HG03575 (cell line): Measurements from ENCODE around the gene HAPLN1.
"Not testable (repeated sequence)": the region's sequence is repeated elsewhere in the genome, so short reads cannot be mapped to it uniquely, and the experiment has no call there.

ENCODE experiments used
- ATAC-seq: cut with Tn5 transposase; IDR thresholded peaks from one replicate; pipeline ENCODE4 v1.9.1; 2021; ENCODE audit not compliant: unreplicated experiment, insufficient number of reproducible peaks, low FRiP score; ENCODE audit errors: extremely low read depth

Gene HAPLN1

GRCh38 chr5:83720836-83721537, at the start of gene HAPLN1:
Gene HAPLN1, minus strand, starts transcription at chr5:83720855. Its CDS starts 47,332 bp downstream, at chr5:83673523.
- no peak for ATAC-seq

GRCh38 chr5:83767409-83767992, 46.8 kb upstream of the HAPLN1 start:
- ATAC-seq: no peak

DNA sequence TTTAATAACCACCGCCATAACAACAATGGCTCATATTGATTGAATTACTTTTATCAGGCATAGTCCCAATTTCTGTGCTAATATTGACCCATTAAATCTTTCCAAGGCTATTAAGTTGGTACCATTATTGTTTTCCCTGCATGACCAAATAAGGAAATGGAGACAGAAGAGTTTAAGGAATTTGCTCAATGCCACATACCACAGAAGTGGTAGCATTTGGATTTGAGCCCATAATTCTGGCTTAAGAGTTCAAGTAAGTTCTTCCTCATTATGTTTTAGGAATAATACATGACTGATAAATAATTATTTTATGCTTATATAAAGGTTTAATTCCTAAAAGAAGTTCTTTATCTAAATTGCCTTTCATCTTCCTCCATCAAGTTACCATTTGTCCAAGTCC, 43.4 kb upstream of the HAPLN1 start:
- no peak for ATAC-seq

DNA sequence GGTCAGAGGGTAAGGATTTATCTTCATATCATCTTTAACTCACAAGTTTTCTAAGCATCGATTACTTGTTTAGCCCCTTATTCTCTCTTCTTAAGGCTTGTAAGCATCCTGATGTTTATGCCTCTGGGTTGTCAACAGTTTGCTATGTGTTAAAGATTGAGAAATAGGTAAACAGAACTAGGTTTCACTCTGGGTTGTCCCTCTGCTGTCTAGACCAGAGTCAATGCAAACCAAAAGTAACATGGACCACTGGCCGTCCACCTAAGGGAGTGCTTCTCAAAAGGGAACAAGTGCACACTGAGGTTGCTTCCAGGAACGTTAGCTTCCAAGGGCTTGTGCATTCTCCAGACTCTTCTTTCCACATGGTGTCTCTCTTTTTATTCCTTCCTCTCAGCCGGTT, 39.9 kb upstream of the HAPLN1 start:
- no peak for ATAC-seq

GRCh38 chr5:83752700-83753099, 32.0 kb upstream of the HAPLN1 start:
- no peak for ATAC-seq

GRCh38 chr5:83751201-83751600, 30.5 kb upstream of the HAPLN1 start:
- no peak for ATAC-seq

GRCh38 chr5:83750749-83751148, 30.1 kb upstream of the HAPLN1 start:
- ATAC-seq: no peak

DNA sequence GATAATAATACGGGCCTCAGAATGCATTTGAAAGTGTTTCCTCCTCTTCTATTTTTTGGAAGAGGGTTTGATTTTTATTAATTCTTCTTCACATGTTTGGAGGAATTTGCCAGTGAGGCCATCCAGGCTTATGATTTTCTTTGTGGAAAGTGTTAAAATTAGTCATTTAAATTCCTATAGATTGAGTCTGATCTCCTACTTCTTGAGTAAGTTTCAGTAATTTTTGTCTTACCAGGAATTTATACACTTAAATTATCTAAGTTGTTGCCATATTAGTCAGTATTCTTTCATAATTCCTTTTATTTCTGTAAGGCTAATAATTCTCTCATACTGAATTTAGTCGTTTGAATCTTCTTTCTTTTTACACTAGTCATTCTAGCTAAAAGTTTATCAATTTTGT, 25.2 kb upstream of the HAPLN1 start:
- no peak for ATAC-seq

- no peak for ATAC-seq
These were observed 24.2 kb upstream of the HAPLN1 start for GRCh38 chr5:83744821-83745220.

DNA sequence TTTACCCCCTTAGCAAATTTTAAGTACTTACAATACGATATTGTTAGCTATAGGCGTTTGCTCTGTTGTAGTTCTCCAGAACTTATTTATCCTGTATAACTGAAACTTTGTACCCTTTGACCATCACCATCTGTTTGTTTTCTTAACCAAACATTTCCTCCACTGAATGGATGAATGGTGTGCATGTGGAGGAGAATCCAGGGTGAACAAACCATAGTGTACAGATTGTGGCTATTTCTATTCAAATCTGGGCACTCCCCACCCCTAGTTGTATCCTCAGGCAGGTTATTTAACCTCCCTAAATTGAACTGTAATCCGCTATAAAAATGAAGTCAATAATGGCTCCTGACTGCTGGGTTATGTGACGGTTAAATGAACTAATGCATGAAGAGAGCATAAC, 21.4 kb upstream of the HAPLN1 start:
- no peak for ATAC-seq

- ATAC-seq: no peak
These were observed 20.9 kb upstream of the HAPLN1 start for GRCh38 chr5:83741571-83741970.

- peak; percentile 89 for ATAC-seq
These were observed 20.1 kb upstream of the HAPLN1 start for GRCh38 chr5:83740741-83741140.

DNA sequence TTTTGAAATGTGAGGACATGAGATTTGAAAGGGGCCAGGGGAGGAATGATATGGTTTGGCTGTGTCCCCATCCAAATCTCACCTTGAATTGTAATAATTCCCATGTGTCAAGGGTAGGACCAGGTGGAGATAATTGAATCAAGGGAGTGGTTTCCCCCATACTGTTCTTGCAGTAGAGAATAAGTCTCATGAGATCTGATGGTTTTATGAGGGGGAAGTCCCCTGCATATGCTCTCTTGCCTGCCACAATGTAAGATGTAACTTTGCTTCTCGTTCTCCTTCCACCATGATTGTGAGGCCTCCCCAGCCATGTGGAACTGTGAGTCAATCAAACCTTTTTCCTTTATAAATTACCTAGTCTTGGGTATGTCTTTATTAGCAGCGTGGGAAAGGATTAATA, 15.5 kb upstream of the HAPLN1 start:
- ATAC-seq: not testable (repeated sequence)

DNA sequence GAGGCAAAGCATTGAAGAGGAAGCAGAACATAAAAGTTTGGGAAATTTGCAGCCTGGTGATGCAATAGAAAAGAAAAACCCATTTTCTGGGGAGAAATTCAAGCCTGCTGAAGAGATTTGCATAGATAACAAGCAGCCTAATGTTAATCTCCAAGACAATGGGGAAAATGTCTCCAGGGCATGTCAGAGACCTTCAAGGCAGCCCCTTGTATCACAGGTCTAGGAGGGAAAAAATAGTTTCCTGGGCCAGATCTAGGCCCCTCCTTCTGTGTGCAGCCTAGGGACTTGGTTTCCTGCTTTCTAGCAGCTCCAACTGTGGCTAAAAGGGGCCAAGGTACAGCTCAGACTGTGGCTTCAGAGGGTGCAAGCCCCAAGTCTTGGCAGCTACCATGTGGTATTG, 14.4 kb upstream of the HAPLN1 start:
- not testable (repeated sequence) for ATAC-seq

DNA sequence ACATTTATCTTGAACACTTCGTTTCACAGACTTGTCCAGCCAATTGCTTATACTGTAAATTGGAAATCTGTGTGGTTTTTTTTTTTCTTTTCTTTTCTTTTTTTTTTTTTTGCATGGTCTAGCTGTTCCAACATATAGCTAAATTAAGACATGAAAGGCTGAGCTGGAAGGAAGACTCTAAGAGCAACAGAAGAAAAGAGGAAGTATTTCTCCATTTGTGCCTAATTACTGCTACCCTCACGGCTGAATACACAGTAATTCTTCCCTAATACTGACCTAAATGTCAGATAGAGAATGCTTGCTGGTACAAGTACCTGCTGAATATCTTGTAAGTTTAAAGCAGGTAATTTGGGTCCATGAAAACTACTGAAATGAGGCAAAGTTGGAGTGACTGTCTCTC, 11.0 kb upstream of the HAPLN1 start:
- ATAC-seq: peak; percentile 57

DNA sequence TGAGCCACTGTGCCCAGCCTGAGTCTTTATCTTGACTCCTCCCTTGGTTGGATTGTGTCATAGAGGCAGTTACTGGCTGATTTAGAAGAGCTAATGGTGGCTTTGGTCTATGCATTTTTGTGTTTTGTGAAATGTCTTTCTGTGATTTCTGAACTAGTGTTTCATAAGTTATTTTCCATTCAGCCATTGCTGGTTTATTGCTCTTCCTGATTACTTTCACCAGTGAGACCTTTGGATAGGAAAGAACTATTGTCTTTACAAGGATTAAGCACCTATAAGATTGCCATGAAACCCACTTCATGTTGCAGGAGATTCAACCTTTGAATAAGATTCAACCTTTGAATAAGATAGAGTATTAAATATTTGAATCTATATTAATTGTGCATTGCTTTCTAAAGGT, 8.7 kb upstream of the HAPLN1 start:
- no peak for ATAC-seq

- ATAC-seq: no peak
These were observed 6.3 kb upstream of the HAPLN1 start for GRCh38 chr5:83726912-83727311.

DNA sequence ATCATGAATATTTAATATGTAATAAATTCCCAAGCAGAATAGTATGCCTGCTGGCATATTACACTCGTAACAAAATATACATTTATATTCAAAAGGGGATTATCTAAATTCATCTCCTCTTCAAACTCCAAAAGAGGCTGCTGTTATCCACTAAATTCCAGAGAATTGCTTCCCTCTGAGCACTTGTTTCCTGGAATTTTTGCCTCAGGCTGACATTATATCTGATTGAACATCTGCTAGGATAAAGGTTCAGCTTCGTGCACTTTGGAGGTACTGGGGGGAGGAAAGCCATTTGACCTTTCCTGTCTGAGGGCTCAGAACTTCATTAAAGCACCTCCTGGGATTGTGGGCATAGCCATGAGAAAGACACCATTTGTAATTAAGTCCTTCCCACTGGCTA, 4.3 kb upstream of the HAPLN1 start:
- no peak for ATAC-seq

DNA sequence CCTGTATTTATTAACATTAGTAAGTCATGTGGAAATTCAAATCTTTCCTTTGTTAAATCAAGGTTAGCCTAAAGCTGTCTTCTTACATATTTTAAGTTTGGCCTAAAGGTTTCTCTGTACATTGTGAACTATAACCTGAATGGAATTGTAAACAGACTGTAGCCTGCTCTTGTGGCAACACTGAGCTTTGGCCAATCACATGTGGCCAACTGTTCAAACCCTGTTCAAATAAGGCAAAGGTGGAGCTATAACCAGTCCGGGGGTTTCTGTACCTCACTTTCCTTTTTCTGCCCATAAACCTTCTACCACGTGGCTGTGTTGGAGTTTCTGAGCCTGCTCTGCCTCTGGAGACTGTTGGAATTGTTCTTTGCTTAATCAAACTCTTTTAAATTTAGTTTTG, 3.3 kb upstream of the HAPLN1 start:
- no peak for ATAC-seq

- no peak for ATAC-seq
These were observed 2.4 kb upstream of the HAPLN1 start for GRCh38 chr5:83723031-83723430.
